HEK293T (cell line): Measurements from ENCODE around the gene SMAD6.
"Not testable (repeated sequence)": the region's sequence is repeated elsewhere in the genome, so short reads cannot be mapped to it uniquely, and the experiment has no call there.

Experiments
- CTCF ChIA-PET: fragments of 350-600 bp; formaldehyde crosslinking; extraction: SDS; loops from one replicate; lab custom pipeline; 2021; ENCODE audit warnings: antibody characterized with exemption, inconsistent platforms; lab: Yijun Ruan, JAX
- POLR2A ChIA-PET: fragments of 350-600 bp; formaldehyde crosslinking; extraction: SDS; loops from one replicate; lab custom pipeline; 2020; ENCODE audit warnings: antibody characterized with exemption, inconsistent platforms; lab: Yijun Ruan, JAX
- DNase-seq: peaks from one replicate; pipeline ENCODE4 v3.0.0; 2012; ENCODE audit warnings: mixed read lengths; ENCODE audit errors: extremely low spot score
- ARNT ChIP-seq: fragments of 450-650 bp; IDR thresholded peaks from 2 replicates; pipeline ENCODE4 v1.6.1; 2017; ENCODE audit warnings: mild to moderate bottlenecking
- BHLHE40 ChIP-seq: fragments of 450-650 bp; IDR thresholded peaks from 2 replicates; pipeline ENCODE4 v1.6.1; 2016; ENCODE audit warnings: mild to moderate bottlenecking, moderate library complexity, borderline replicate concordance
- CTBP1 ChIP-seq: fragments of 450-650 bp; IDR thresholded peaks from 2 replicates; pipeline ENCODE4 v1.6.1; 2016; ENCODE audit warnings: borderline replicate concordance
- ELF4 ChIP-seq: fragments of 450-650 bp; IDR thresholded peaks from 2 replicates; pipeline ENCODE4 v1.6.1; 2017; ENCODE audit warnings: antibody characterized with exemption
- FOXA1 ChIP-seq: fragments of 450-650 bp; IDR thresholded peaks from 2 replicates; pipeline ENCODE4 v1.6.1; 2016; ENCODE audit warnings: mild to moderate bottlenecking
- FOXK2 ChIP-seq: fragments of 450-650 bp; IDR thresholded peaks from 2 replicates; pipeline ENCODE4 v1.6.1; 2016; ENCODE audit warnings: mild to moderate bottlenecking
- FOXM1 ChIP-seq: fragments of 450-650 bp; IDR thresholded peaks from 2 replicates; pipeline ENCODE4 v1.6.1; 2017; ENCODE audit warnings: mild to moderate bottlenecking, borderline replicate concordance
- HDGF ChIP-seq: fragments of 450-650 bp; IDR thresholded peaks from 2 replicates; pipeline ENCODE4 v1.6.1; 2017; ENCODE audit warnings: antibody characterized with exemption, borderline replicate concordance
- L3MBTL2 ChIP-seq: fragments of 450-650 bp; conservative IDR thresholded peaks from 2 replicates; pipeline ENCODE4 v1.6.1; 2016; ENCODE audit warnings: mild to moderate bottlenecking
- LEF1 ChIP-seq: fragments of 450-650 bp; IDR thresholded peaks from 2 replicates; pipeline ENCODE4 v1.6.1; 2017; ENCODE audit warnings: mild to moderate bottlenecking, borderline replicate concordance
- NFRKB ChIP-seq: fragments of 450-650 bp; IDR thresholded peaks from 2 replicates; pipeline ENCODE4 v1.6.1; 2016; ENCODE audit warnings: mild to moderate bottlenecking, moderate library complexity
- SP1 ChIP-seq: fragments of 450-650 bp; IDR thresholded peaks from 2 replicates; pipeline ENCODE4 v1.6.1; 2017
- SUZ12 ChIP-seq: fragments of 450-650 bp; IDR thresholded peaks from 2 replicates; pipeline ENCODE4 v1.6.1; 2016; ENCODE audit warnings: mild to moderate bottlenecking
- TARDBP ChIP-seq: fragments of 450-650 bp; IDR thresholded peaks from 2 replicates; pipeline ENCODE4 v1.6.1; 2016
- ZNF384 ChIP-seq: fragments of 450-650 bp; IDR thresholded peaks from 2 replicates; pipeline ENCODE4 v1.6.1; 2016
- TF ChIP-seq, protein P1 (sequence below): fragments of 450-650 bp; IDR thresholded peaks from 2 replicates; pipeline ENCODE4 v1.6.1; 2016

The SMAD6 gene

DNA sequence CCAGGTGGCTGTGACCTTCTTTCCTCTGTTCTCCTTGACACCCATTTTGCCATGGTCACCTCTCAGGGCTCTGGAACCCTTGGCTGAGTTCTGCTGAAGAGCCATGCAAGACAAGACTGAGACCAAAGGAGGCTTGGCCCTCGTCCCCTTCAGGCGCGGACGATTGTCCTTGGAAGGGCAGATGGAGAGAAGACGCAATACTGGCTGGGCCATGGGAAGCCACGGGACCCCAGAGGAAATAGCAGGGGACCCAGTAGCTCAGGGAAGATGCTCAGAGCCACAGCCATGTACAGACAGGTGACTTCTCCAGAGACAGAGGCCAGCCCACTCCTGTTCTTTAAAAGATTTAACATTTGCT, 125.6 kb downstream of the SMAD6 start:
- ChIA-PET CTCF (interaction anchor here (1.0 kb wide), 1 partner anchor 24 kb away, joined by 3 read pairs; no protein-coding TSS in a partner anchor), POLR2A (no interaction called here)
- TF ChIP-seq ZNF384 (no peak), NFRKB (no peak), BHLHE40 (no peak), LEF1 (no peak)
- no peak for DNase-seq

- CTCF ChIA-PET = interaction anchor here (0.7 to 1.0 kb wide), 2 partner anchors 22 to 75 kb away, joined by 3 read pairs; no protein-coding TSS in a partner anchor
Observed at GRCh38 chr15:66828817-66829541, 126.9 kb downstream of the SMAD6 start.

DNA sequence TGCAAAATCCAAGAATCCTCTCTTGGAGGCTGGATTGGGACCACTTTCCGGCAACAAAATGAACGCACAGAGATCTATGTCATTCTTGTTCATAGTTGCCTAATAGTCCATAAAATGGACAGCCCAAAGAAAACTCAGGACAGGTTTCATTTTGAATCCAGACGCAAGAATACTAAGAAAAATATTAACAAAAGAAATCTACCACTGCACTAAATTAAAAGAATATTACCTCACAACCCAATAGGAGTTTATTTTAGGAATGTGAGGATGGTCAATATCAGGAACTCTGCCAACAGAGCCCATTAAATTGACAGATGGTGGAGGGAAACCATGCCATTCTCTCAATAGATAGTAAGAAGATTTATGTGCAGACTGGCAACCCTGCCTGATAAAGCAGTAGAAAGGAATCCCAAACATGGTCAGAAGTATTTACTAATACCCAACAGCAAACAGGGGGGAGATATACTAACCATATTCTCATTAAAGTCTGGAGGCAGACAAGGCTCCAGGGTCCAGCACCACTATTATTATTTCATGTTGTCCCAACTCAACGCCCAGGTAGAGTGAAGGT, 127.6 kb downstream of the SMAD6 start:
- DNase-seq = no peak
- ChIA-PET POLR2A (interaction anchor here (0.8 kb wide), 1 partner anchor 13 kb away, joined by 3 read pairs; no protein-coding TSS in a partner anchor), CTCF (no interaction called here)
- TF ChIP-seq FOXA1 (no peak), BHLHE40 (no peak), CTBP1 (no peak), FOXM1 (no peak), ARNT (no peak), L3MBTL2 (no peak), TARDBP (no peak), SUZ12 (no peak)

More at GRCh38 chr15:66828817-66829541, 126.9 kb downstream of the SMAD6 start:
- POLR2A ChIA-PET, DNase-seq: not testable (repeated sequence)

DNA sequence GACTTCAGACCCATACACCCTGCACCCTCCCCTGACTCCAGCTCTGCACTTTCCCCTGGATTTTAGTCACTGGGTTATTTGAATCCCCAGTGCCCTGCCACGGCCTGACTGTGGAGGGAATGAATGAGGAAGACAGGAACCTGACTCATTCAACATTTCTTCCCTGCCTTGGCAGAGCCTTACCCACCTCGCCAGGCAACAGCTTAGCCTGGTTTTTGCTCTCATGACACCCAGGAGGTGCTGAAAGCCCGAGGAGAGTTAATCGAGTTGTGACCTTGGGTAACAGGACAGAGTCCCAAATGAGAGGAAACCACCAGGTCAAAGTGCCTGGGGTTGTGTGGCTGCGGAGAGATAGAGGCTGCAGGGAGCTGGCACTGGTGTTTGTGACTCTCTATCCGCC, 128.3 kb downstream of the SMAD6 start:
- POLR2A ChIA-PET = interaction anchor here (0.8 kb wide), 1 partner anchor 12 kb away, joined by 3 read pairs; no protein-coding TSS in a partner anchor
- TF ChIP-seq, protein P1, sequence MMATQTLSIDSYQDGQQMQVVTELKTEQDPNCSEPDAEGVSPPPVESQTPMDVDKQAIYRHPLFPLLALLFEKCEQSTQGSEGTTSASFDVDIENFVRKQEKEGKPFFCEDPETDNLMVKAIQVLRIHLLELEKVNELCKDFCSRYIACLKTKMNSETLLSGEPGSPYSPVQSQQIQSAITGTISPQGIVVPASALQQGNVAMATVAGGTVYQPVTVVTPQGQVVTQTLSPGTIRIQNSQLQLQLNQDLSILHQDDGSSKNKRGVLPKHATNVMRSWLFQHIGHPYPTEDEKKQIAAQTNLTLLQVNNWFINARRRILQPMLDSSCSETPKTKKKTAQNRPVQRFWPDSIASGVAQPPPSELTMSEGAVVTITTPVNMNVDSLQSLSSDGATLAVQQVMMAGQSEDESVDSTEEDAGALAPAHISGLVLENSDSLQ = no peak
- TF ChIP-seq ARNT (no peak), FOXA1 (no peak), FOXK2 (no peak), TARDBP (no peak), CTBP1 (no peak), SP1 (no peak), BHLHE40 (no peak), L3MBTL2 (no peak), LEF1 (no peak), NFRKB (no peak), SUZ12 (no peak), ZNF384 (no peak), ELF4 (no peak), HDGF (no peak), FOXM1 (no peak)
- DNase-seq = no peak
- CTCF ChIA-PET = no interaction called here

DNA sequence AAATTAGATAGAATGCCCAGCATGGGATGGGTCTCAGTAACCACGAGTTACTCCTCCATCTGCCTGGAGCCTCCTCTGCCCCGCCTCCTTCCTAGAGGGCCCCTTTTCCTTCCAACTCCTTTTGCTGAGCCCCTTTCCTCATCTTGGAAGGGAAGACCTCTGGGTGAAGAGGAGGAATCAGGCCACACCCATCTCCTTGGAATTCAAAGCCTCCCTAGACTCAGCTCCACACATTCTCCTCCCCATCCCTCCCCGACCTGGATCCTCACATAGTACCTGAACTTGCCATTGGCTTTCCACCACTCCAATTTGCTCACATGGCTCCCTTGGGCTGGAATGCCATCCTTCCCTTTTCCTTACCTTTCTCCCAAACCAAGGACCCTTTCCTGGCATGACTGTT, 128.8 kb downstream of the SMAD6 start:
- POLR2A ChIA-PET = interaction anchor here (0.8 kb wide), 1 partner anchor 12 kb away, joined by 3 read pairs; no protein-coding TSS in a partner anchor
- DNase-seq = no peak
- TF ChIP-seq NFRKB = no peak
- no peak for TF ChIP-seq LEF1
- no peak for TF ChIP-seq ELF4
- TF ChIP-seq FOXM1 = no peak
- no peak for TF ChIP-seq L3MBTL2
- TF ChIP-seq FOXK2 = no peak
- CTCF ChIA-PET = interaction anchor here (0.9 to 1.0 kb wide), 2 partner anchors 9 to 23 kb away, joined by 3 read pairs; no protein-coding TSS in a partner anchor

GRCh38 chr15:66831289-66831688, 129.3 kb downstream of the SMAD6 start:
- POLR2A ChIA-PET = no interaction called here
- CTCF ChIA-PET = interaction anchor here (0.9 to 1.0 kb wide), 2 partner anchors 8 to 22 kb away, joined by 3 read pairs; no protein-coding TSS in a partner anchor
- no peak for DNase-seq
- no peak for TF ChIP-seq TARDBP
- TF ChIP-seq FOXM1 = no peak
- no peak for TF ChIP-seq NFRKB

- ChIA-PET POLR2A (no interaction called here), CTCF (interaction anchor here (0.9 kb wide), 1 partner anchor 8 kb away, joined by 3 read pairs; no protein-coding TSS in a partner anchor)
- TF ChIP-seq LEF1 (no peak), HDGF (no peak), ELF4 (no peak), TARDBP (no peak), BHLHE40 (no peak), ARNT (no peak), FOXK2 (no peak), NFRKB (no peak), L3MBTL2 (no peak), FOXM1 (no peak), FOXA1 (no peak), CTBP1 (no peak), SUZ12 (no peak)
- TF ChIP-seq, protein P1 = no peak
- DNase-seq = no peak
Observed at GRCh38 chr15:66831801-66832390, 129.9 kb downstream of the SMAD6 start.
